Smooth muscle cell of the brain vasculature (primary cell): ENCODE results near the gene LTBP1.
"Not testable (repeated sequence)": the region's sequence is repeated elsewhere in the genome, so short reads cannot be mapped to it uniquely, and the experiment has no call there.

Experiments used
- DNase-seq: peaks from one replicate; pipeline ENCODE4 v3.0.0-alpha.2; 2012; ENCODE audit warnings: low read depth, low spot score

LTBP1 gene

GRCh38 chr2:32946314-32947075 is at the start of gene LTBP1:
Gene LTBP1, plus strand, starts transcription at chr2:32946953. Its CDS starts 372 bp downstream, at chr2:32947325.
- peak; percentile 39 for DNase-seq

- DNase-seq: no peak
Observed at GRCh38 chr2:32900246-32900973, 46.3 kb upstream of the LTBP1 start.

GRCh38 chr2:32901313-32901712 is 45.4 kb upstream of the LTBP1 start:
- no peak for DNase-seq

- no peak for DNase-seq
Observed at GRCh38 chr2:32902174-32902573, 44.6 kb upstream of the LTBP1 start.

GRCh38 chr2:32902986-32903385 is 43.8 kb upstream of the LTBP1 start:
- no peak for DNase-seq

GRCh38 chr2:32904074-32904473 is 42.7 kb upstream of the LTBP1 start:
- DNase-seq: no peak

DNA sequence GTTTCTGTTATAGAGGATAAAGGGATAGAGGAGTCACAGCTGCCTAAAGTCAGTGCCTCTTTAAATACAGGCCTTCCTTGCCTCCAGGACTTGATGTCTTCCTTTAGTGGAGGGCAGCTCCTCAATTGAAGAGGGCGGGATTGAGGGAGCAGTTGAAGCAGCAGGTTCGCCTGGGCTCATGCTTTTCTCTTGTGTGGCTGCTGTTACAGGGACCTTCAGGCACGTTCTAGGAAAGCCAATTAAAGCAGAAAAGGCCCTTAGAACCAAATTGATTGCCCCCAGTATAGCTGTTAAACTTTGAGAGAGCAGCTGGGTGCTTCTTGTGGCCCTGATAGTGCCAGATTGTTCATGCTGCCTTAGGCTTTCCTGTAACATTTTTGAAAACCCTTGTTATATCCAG is 42.0 kb upstream of the LTBP1 start:
- no peak for DNase-seq

DNA sequence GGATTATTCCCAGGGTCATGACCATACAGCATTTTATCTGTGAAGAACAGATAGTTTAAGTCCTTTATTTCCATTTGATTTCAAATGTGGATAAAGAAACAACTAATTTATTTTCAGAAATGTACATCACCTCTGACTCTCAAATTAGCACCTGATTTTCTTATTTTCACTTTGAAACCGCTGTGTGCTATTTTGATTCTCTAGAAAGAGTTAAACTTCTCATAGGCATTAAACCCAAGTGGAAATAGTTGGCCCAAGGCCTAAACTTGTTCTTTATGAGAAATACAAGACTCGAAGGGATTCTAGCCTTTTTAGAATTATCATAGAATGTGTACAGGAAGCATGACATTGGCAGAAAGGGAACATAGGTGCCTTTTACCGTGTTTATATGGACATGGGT is 41.5 kb upstream of the LTBP1 start:
- DNase-seq: no peak

DNA sequence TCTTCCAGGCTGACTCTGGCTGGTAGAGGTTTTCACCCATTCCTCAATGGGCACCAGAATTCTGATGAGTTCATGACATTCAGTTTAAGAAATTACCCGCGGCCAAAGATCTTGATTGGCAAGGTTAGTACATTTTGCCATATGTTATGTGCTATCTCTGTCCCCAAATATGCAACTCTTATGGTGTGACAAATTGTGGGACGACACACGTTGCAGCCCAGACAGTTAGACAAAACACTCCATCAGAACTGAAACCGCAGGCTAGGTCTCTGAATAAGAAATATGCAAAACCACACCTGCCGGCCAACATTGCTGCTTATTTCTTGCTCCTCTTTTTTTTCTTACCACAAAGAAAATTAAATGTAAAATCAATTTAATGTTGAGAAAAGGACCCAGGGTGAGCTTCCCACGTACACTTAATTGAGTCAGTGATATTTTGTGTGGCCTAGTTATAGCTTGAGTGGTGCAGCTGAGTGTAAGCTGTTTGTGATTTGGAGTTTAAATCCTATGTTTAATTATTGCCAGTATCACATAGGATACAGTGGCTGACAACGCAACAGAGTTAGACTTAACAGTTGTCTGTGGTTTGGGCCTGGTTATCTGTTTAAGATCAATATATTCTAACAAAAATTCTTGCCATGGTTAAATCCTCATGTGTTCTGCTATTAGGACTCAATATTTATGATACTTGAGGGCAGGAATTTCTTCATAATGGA is 35.7 kb upstream of the LTBP1 start:
- no peak for DNase-seq

DNA sequence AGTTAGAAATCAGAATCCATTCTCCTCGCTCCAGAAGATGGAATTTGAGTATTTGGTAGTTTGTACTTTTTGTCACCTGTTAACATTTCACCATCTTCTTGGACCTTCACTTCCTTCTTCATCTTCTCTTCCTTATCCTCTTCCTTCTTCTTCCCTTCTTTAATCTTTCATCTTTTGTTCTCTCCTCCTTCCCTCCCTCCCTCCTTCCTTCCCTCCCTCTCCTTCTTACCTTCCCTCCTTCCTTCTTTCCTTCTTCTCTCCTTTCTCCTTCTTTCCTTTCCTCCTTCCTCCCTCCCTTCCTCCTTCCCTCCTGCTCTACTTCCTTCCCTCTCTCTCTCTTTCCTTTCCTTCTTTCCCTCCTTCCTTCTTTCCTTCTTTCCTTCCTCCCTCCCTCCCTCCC is 31.1 kb upstream of the LTBP1 start:
- no peak for DNase-seq

DNA sequence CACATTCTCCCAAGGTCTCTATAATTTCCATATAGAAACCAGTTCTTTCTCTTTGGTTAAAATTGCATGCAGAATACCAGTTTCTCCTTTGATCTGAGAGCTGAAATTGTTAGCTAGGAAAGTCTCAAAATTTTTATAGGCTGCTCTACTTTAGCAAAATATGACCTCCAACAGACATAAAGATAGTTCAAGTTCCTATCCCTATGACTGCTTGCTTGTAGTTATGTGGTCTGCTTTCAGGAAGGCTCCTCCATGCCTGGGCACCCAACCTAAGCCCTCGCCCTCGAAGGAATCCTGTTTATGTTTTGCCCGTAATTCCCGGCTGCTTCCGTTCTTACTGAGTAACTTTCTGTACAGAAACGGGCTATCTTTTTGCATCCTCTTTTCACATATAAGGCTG is 28.0 kb upstream of the LTBP1 start:
- no peak for DNase-seq

- not testable (repeated sequence) for DNase-seq
Observed at GRCh38 chr2:32919901-32920300, 26.9 kb upstream of the LTBP1 start.

DNA sequence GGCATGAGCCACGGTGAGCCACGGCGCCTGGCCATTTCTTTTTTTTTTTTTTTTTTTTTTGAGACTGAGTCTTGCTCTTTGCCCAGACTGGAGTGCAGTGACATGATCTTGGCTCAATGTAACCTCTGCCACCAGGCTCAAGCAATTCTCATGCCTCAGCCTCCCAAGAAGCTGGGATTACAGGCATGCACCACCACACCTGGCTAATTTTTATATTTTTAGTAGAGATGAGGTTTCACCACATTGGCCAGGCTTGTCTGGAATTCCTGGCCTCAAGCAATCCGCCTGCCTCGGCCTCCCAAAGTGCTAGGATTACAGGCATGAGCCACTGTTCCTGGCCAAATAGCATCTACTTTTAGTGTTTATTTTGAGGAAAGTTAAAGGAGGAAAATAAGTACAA is 25.3 kb upstream of the LTBP1 start:
- not testable (repeated sequence) for DNase-seq

- DNase-seq: no peak
Observed at GRCh38 chr2:32922501-32922900, 24.3 kb upstream of the LTBP1 start.

- DNase-seq: no peak
Observed at GRCh38 chr2:32923109-32923508, 23.6 kb upstream of the LTBP1 start.

DNA sequence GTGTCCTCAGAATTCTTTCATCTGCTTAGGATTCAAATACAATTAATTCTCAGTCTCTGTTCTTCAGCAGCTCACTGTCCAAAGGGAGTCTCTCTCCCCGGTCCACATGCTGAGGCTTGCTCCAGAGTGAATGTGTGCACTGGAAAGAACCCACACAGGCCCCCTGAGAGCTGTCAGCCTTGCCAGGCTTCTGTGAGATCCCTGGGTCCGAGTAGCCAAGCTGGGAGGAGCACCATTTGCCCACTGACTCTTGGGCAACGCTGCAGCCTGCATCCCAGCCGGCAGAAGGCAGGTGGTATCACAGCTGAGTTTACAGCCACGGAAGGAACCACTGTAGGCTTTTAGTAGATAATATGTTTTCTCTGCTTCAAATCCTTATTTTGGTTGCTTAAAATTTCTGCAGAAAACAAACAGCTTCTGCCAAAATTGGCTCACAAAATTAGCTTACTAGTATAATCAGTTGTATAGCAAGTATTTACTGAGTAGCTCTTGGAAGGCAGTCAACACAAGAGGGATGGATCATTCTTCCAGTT is 21.4 kb upstream of the LTBP1 start:
- no peak for DNase-seq

GRCh38 chr2:32925976-32926707 is 20.6 kb upstream of the LTBP1 start:
- DNase-seq: no peak

GRCh38 chr2:32926708-32927084 is 20.1 kb upstream of the LTBP1 start:
- no peak for DNase-seq

- DNase-seq: no peak
Observed at GRCh38 chr2:32930436-32930835, 16.3 kb upstream of the LTBP1 start.

GRCh38 chr2:32931519-32931918 is 15.2 kb upstream of the LTBP1 start:
- no peak for DNase-seq

DNA sequence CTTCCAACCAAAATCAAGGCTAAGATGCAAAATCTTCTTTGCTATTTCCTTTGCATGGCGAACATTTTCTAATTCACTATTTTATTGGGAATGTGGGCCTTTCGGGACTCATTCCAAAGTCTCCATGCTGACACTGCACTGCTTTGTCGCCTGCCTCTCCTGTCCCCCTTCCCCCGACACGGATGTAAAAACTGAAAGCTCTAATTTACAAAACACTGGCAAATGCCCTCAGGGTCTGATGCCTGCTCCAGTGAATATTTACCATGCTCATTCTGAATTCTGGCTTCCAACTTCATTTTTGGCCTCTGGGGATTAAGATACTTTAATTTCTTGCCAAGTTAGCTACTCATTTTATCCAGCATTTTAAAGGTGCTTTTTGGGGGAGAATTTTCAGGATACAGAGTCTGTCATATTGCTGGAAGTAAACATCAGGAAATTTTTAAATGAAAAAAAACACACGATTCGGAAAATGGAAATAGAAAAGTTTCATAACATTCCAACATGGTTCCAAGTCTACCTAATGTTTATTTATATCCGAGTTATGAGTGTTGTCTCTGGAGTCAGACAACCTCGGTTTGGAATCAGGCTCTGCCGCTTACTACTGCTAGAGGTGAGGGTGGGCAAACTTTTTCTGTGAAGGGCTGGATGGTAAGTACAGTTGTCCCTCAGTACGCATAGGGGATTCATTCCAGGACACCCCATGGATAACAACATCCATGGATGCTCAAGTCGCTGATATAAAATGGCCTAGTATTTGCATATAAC is 14.6 kb upstream of the LTBP1 start:
- no peak for DNase-seq
